ENCODE results near the gene KCNJ3. TPM values are rescaled to one million over a fixed set of nuclear protein-coding genes. Genes with fewer than 3 reads are reported as not detected.

Gene KCNJ3
- total RNA-seq, 1 donor from 2014 or later, result 0.26 TPM

DNA sequence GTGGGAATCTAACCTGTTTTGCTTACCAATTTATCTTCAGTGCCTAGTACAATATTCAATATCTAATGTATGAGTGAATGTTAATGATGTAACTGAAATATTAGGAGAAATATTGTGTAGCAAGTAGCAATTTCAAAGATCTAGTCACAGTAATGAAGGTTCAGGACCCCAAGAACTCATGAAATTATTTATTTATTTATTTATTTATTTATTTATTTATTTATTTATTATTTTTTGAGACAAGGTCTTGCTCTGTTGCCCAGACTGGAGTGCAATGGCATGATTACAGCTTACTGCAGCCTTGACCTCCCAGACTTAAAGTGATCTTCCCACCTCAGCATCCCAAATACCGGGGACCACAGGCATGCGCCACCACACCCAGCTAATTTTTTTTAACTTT lies 126.9 kb downstream of the KCNJ3 start:
- Histone ChIP-seq H3K9ac (no peak overlapping the region), H3K79me2 (ENCODE audit: low read depth) (no peaks in the 10 kb centered on the region), H3K9me3 (ENCODE audit: low read depth) (no peaks in the 10 kb centered on the region), H4K20me1 (ENCODE audit: low read depth) (no peaks in the 10 kb centered on the region), H3K4me3 (no peak overlapping the region), H3K27ac (no peak overlapping the region), H3K36me3 (no peaks in the 10 kb centered on the region), H3K4me2 (no peak overlapping the region), H3K4me1 (no peaks in the 10 kb centered on the region), H2AFZ (replicated peaks) (no peak overlapping the region), H3F3A (ENCODE audit: low read depth) (no peaks in the 10 kb centered on the region), H3K27me3 (no peaks in the 10 kb centered on the region)
- H3K9me3 Mint-ChIP-seq, result no peaks in the 10 kb centered on the region
- H3K4me1 Mint-ChIP-seq, result no peaks in the 10 kb centered on the region
- H3K36me3 Mint-ChIP-seq, result no peaks in the 10 kb centered on the region
- H3K4me3 Mint-ChIP-seq, result no peak overlapping the region
- H3K27ac Mint-ChIP-seq, result no peak overlapping the region
- no peaks in the 10 kb centered on the region for H3K27me3 Mint-ChIP-seq (ENCODE audit: insufficient read depth, low read depth)
- TF ChIP-seq EZH2 (IDR thresholded peaks at IDR 0.05) (no peak), EZH2phosphoT487 (IDR thresholded peaks at IDR 0.05) (no peak)
- TF ChIP-seq, protein P1, sequence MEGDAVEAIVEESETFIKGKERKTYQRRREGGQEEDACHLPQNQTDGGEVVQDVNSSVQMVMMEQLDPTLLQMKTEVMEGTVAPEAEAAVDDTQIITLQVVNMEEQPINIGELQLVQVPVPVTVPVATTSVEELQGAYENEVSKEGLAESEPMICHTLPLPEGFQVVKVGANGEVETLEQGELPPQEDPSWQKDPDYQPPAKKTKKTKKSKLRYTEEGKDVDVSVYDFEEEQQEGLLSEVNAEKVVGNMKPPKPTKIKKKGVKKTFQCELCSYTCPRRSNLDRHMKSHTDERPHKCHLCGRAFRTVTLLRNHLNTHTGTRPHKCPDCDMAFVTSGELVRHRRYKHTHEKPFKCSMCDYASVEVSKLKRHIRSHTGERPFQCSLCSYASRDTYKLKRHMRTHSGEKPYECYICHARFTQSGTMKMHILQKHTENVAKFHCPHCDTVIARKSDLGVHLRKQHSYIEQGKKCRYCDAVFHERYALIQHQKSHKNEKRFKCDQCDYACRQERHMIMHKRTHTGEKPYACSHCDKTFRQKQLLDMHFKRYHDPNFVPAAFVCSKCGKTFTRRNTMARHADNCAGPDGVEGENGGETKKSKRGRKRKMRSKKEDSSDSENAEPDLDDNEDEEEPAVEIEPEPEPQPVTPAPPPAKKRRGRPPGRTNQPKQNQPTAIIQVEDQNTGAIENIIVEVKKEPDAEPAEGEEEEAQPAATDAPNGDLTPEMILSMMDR (IDR thresholded peaks at IDR 0.05), result no peak
- no peak for DNase-seq (ENCODE audit: low spot score)

DNA sequence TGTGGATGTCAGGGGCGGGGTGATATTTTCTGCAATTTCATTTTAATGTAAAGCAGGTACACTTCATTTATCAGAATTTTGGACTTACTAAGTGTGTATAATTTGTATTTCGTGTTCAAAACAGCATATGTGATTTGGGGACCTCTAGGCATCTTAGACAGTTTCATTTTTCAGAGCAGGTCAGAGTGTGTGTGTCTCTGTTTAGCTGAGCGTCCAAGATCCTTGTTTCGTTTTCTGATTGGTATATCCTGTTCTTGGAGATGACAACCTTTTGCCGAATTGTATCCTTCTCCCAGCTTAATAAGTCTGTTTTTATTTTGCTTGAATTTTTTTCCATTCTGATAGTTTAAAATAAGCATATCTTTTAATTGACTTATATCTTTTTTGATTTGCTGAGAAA lies 128.3 kb downstream of the KCNJ3 start:
- no peaks in the 10 kb centered on the region for H3K36me3 Mint-ChIP-seq
- no peaks in the 10 kb centered on the region for H3K9me3 ChIP-seq (ENCODE audit: low read depth)
- H3K27ac Mint-ChIP-seq, result no peak overlapping the region
- no peaks in the 10 kb centered on the region for H3K79me2 ChIP-seq (ENCODE audit: low read depth)
- H3K4me2 ChIP-seq, result no peak overlapping the region
- H3K4me1 Mint-ChIP-seq, result no peaks in the 10 kb centered on the region
- H2AFZ ChIP-seq (replicated peaks), result no peak overlapping the region
- no peaks in the 10 kb centered on the region for H3K4me1 ChIP-seq
- H3F3A ChIP-seq (ENCODE audit: low read depth), result no peaks in the 10 kb centered on the region
- H3K4me3 Mint-ChIP-seq, result no peak overlapping the region
- H3K9me3 Mint-ChIP-seq, result no peaks in the 10 kb centered on the region
- H3K27me3 Mint-ChIP-seq (ENCODE audit: insufficient read depth, low read depth), result no peaks in the 10 kb centered on the region
- H3K27me3 ChIP-seq, result no peaks in the 10 kb centered on the region
- H3K9ac ChIP-seq, result no peak overlapping the region
- H3K4me3 ChIP-seq, result no peak overlapping the region
- TF ChIP-seq EZH2phosphoT487 (IDR thresholded peaks at IDR 0.05) (no peak), EZH2 (IDR thresholded peaks at IDR 0.05) (no peak)
- TF ChIP-seq, protein P1 (IDR thresholded peaks at IDR 0.05), result no peak
- H3K27ac ChIP-seq, result no peak overlapping the region
- no peak for DNase-seq (ENCODE audit: low spot score)
- H3K36me3 ChIP-seq, result no peaks in the 10 kb centered on the region
- no peaks in the 10 kb centered on the region for H4K20me1 ChIP-seq (ENCODE audit: low read depth)

DNA sequence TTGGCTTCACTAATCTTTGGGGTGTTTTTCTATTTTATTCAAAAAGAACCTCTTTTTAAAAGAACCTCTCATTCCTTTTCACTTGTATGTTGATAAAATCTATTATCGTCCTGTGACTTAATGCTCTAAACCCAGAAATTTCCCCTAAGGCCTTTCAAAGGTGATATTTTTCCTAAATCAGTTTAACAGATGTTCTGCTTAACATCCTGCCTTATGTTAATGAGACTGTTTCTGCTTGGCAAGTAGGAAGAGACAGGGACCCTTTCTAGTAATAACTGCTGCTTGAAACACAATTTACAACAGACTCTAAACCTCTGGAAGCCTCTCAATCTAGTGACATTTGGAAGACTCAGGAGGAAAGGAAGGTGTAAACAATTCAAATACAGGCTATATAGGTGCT lies 128.8 kb downstream of the KCNJ3 start:
- Histone ChIP-seq H3K79me2 (ENCODE audit: low read depth) (no peaks in the 10 kb centered on the region), H2AFZ (replicated peaks) (no peak overlapping the region), H3K9me3 (ENCODE audit: low read depth) (no peaks in the 10 kb centered on the region), H3K27me3 (no peaks in the 10 kb centered on the region), H3F3A (ENCODE audit: low read depth) (no peaks in the 10 kb centered on the region), H3K9ac (no peak overlapping the region), H3K4me2 (no peak overlapping the region), H4K20me1 (ENCODE audit: low read depth) (no peaks in the 10 kb centered on the region), H3K4me3 (no peak overlapping the region), H3K36me3 (no peaks in the 10 kb centered on the region), H3K4me1 (no peaks in the 10 kb centered on the region), H3K27ac (no peak overlapping the region)
- H3K4me3 Mint-ChIP-seq, result no peak overlapping the region
- no peak for TF ChIP-seq EZH2 (IDR thresholded peaks at IDR 0.05)
- TF ChIP-seq, protein P1 (IDR thresholded peaks at IDR 0.05), result no peak
- no peak for TF ChIP-seq EZH2phosphoT487 (IDR thresholded peaks at IDR 0.05)
- no peaks in the 10 kb centered on the region for H3K27me3 Mint-ChIP-seq (ENCODE audit: insufficient read depth, low read depth)
- no peak for DNase-seq (ENCODE audit: low spot score)
- no peaks in the 10 kb centered on the region for H3K4me1 Mint-ChIP-seq
- H3K9me3 Mint-ChIP-seq, result no peaks in the 10 kb centered on the region
- no peak overlapping the region for H3K27ac Mint-ChIP-seq
- H3K36me3 Mint-ChIP-seq, result no peaks in the 10 kb centered on the region

Measured in neural progenitor cell (in vitro differentiated cells).